ENCODE data around the gene ADAMTSL3.
"Not testable (repeated sequence)": the region's sequence is repeated elsewhere in the genome, so short reads cannot be mapped to it uniquely, and the experiment has no call there.

GRCh38 chr15:84051146-84051545, 397.2 kb downstream of the ADAMTSL3 start:
- not testable (repeated sequence) for TF ChIP-seq CTCF (IDR thresholded peaks at IDR 0.05; ENCODE audit: low read depth, low read length, poor library complexity, severe bottlenecking); EZH2phosphoT487 (IDR thresholded peaks at IDR 0.05; ENCODE audit: borderline replicate concordance, low read length)
